Measurements from ENCODE around the gene FOXP1.

Gene FOXP1

DNA sequence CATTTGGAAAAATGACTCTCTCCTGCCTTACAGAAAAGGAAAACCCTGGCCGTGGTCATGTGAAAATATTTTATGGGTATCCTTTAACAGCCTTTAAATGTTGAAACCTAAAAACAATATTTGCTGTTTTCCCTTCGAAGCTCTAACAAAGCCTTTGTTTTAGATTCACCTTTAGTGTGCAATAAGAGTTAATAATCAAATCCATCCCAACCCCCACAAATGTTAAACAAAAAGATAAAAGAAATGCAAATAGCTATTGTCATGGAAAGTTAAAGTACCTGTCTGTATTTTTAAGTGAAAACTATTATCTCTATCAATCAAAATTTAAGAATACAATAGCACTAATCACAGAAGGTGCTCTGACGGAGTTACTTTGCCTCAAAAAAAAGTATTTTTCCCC lies 279.3 kb downstream of the FOXP1 start:
- Mint-ChIP-seq H3K36me3 (no peaks in the 10 kb centered on the region), H3K9me3 (no peaks in the 10 kb centered on the region), H3K4me3 (peak overlapping the region; percentile 83), H3K27ac (peak overlapping the region; percentile 95), H3K4me1 (peaks cover 63% of the 10 kb centered on the region), H3K27me3 (no peaks in the 10 kb centered on the region)
- no peak for ATAC-seq

DNA sequence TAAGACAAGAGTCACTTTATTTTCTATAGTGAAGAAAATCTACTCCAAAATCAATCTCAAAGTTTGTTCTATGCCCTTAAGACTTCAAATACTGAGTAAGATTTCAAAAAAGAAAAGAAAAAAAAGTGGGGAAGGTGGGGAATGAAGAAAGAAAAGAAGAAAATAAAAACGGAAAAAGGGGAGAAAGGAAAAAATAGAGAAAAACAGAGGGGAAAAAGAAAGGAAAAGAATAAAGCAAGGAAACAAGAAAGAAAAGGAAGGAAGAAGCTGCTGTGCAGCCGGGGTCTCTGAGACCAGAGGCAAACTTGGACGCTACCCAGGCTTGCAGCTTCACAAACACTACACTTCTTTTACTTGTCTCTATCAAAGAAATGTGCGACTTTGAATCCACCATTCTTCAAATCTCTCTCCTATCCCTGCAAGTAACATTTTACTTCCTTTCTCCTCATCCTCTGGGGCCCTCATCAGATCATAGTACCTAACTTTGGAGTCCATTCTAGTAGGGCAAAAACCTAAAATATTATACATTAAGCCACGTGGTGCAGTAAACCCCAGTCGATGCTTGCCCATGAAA lies 279.8 kb downstream of the FOXP1 start:
- Mint-ChIP-seq H3K4me1 (peaks cover 60% of the 10 kb centered on the region), H3K9me3 (no peaks in the 10 kb centered on the region), H3K4me3 (peak overlapping the region; percentile 83), H3K27ac (peak overlapping the region; percentile 95), H3K27me3 (no peaks in the 10 kb centered on the region), H3K36me3 (no peaks in the 10 kb centered on the region)
- no peak for ATAC-seq

DNA sequence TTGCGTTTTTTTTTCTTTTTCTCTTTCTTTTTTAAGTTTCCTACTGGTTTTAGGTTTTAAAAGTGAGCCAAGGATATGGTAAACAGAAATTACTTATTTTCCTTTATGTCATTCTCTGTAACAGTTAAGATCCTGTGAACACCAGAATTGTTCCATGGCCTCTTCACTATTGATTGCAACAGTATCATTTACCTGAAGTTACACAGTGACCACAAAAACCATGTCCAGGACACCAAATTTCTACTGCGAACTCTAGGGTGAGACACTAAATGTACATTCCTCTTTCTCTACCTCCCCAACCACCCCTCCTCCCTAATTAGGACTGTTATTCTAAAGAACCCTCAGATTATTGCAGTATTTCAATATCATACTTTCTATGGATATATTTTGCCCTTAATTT lies 280.9 kb downstream of the FOXP1 start:
- no peaks in the 10 kb centered on the region for H3K27me3 Mint-ChIP-seq
- no peaks in the 10 kb centered on the region for H3K9me3 Mint-ChIP-seq
- peak overlapping the region; percentile 60 for H3K4me3 Mint-ChIP-seq
- no peaks in the 10 kb centered on the region for H3K36me3 Mint-ChIP-seq
- H3K27ac Mint-ChIP-seq, result peak overlapping the region; percentile 95
- H3K4me1 Mint-ChIP-seq, result peaks cover 60% of the 10 kb centered on the region
- no peak for ATAC-seq

DNA sequence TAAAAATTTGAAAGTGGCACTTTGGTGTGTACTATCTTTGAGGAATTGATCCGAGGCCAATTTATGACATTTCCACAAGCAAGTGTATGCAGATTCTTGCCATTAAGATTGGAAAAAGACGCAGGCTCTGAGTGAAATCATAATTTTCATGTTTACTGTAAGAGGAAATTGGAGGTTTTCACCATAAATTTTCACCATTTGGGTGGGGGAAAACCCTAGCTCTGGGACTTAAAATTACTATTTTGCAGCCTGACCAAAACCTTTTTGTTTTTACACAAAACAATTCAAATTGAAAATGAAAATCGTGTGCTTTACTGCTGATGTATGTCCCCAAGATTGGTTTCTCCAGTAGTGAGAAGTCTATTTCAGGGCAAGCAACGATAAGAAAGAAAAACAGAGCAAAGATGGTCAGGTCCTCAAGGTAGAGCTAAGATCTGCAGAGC lies 282.6 kb downstream of the FOXP1 start:
- peak overlapping the region; percentile 66 for H3K4me3 Mint-ChIP-seq
- H3K27me3 Mint-ChIP-seq, result no peaks in the 10 kb centered on the region
- H3K27ac Mint-ChIP-seq, result peak overlapping the region; percentile 95
- peaks cover 11% of the 10 kb centered on the region for H3K36me3 Mint-ChIP-seq
- peaks cover 69% of the 10 kb centered on the region for H3K4me1 Mint-ChIP-seq
- no peaks in the 10 kb centered on the region for H3K9me3 Mint-ChIP-seq
- peak; percentile 76 for ATAC-seq

GRCh38 chr3:71299160-71299559 lies 284.4 kb downstream of the FOXP1 start:
- H3K9me3 Mint-ChIP-seq, result no peaks in the 10 kb centered on the region
- H3K27me3 Mint-ChIP-seq, result no peaks in the 10 kb centered on the region
- no peak for ATAC-seq
- peaks cover 20% of the 10 kb centered on the region for H3K36me3 Mint-ChIP-seq
- no peak overlapping the region for H3K4me3 Mint-ChIP-seq
- H3K4me1 Mint-ChIP-seq, result peaks cover 52% of the 10 kb centered on the region
- H3K27ac Mint-ChIP-seq, result peak overlapping the region; percentile 95

DNA sequence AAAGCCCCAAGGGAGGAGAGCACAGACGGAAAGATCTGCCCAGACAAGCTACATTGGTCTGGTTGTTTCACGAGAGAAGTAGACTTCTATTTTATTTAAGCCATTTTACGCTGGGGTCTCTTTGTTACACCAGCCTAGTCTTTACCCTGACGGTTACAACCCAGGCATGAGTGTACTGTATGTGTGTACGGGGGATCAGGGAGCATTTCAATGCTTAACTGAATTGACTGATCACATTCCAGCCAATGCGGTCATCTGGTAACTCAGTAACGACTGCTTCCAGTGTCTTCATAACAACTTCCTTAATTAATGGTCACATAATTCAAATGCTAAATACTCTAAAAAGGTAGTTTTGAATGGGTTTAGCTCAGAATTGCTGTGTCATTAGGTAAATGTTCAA lies 288.6 kb downstream of the FOXP1 start:
- no peak for ATAC-seq
- H3K4me3 Mint-ChIP-seq, result no peak overlapping the region
- H3K4me1 Mint-ChIP-seq, result peaks cover 21% of the 10 kb centered on the region
- peaks cover 31% of the 10 kb centered on the region for H3K36me3 Mint-ChIP-seq
- no peaks in the 10 kb centered on the region for H3K9me3 Mint-ChIP-seq
- H3K27ac Mint-ChIP-seq, result no peak overlapping the region
- H3K27me3 Mint-ChIP-seq, result no peaks in the 10 kb centered on the region

DNA sequence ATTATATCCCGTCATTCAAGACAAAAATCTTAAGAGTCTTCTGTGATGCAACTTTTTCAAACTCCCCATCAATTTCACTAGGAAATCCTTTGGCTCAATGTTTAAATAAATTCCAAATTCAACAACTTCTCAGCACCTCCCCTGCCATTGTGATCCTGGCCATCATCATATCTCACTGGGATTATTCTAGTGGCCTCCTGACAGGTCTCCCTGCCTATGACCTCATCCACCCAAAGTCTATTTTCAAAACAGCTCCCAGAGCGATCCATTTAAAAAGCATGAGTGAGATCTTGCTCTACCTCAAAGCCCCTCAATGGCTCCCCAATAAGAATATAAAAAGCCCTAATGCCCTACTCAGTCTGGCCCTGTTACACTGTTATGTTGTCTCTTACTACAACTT lies 293.2 kb downstream of the FOXP1 start:
- Mint-ChIP-seq H3K27ac (peak overlapping the region; percentile 31), H3K36me3 (peaks cover 20% of the 10 kb centered on the region), H3K9me3 (no peaks in the 10 kb centered on the region), H3K4me3 (no peak overlapping the region), H3K27me3 (no peaks in the 10 kb centered on the region), H3K4me1 (peaks cover 14% of the 10 kb centered on the region)
- no peak for ATAC-seq

DNA sequence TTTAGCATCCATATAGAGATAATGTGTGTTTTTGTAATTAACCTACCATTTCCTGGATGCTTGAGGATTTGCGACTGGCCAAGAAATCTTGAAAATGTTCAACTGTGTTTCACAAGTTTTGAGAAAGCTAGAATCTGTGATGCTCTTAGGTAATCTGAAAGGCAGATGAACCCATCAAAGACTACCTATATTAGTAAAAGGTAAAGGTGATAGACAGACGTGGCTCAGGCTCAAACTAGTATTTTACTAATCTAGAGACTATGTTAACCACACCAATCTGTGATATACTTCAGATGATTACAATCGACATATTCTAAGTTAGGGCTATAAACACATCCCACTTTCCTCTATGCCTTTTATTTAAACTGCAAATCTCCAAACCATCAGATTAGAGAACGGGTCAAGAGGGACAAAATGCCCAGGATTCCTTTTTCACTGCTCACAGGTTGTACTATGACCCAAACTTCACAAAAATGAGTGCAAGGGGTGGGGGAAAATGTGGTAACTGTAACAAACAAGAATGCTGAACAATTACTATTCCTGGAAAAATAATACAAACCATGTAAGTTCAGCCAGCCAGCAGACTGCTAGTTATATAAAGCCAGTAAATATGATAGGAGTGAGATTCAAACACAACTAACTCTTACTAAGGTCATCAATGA lies 295.1 kb downstream of the FOXP1 start:
- H3K4me1 Mint-ChIP-seq, result peaks cover 19% of the 10 kb centered on the region
- no peak for ATAC-seq
- H3K4me3 Mint-ChIP-seq, result no peak overlapping the region
- peaks cover 15% of the 10 kb centered on the region for H3K36me3 Mint-ChIP-seq
- H3K27ac Mint-ChIP-seq, result no peak overlapping the region
- no peaks in the 10 kb centered on the region for H3K27me3 Mint-ChIP-seq
- H3K9me3 Mint-ChIP-seq, result no peaks in the 10 kb centered on the region

- no peaks in the 10 kb centered on the region for H3K27me3 Mint-ChIP-seq
- no peak for ATAC-seq
- H3K9me3 Mint-ChIP-seq, result no peaks in the 10 kb centered on the region
- H3K36me3 Mint-ChIP-seq, result peaks cover 5% of the 10 kb centered on the region
- peaks cover 13% of the 10 kb centered on the region for H3K4me1 Mint-ChIP-seq
- no peak overlapping the region for H3K4me3 Mint-ChIP-seq
- H3K27ac Mint-ChIP-seq, result peak overlapping the region; percentile 29
These were observed 298.4 kb downstream of the FOXP1 start for GRCh38 chr3:71285086-71285485.

- Mint-ChIP-seq H3K36me3 (no peaks in the 10 kb centered on the region), H3K27ac (no peak overlapping the region), H3K9me3 (no peaks in the 10 kb centered on the region), H3K4me3 (no peak overlapping the region), H3K27me3 (no peaks in the 10 kb centered on the region), H3K4me1 (peaks cover 6% of the 10 kb centered on the region)
- no peak for ATAC-seq
These were observed 300.6 kb downstream of the FOXP1 start for GRCh38 chr3:71282976-71283375.

- no peak for ATAC-seq
- peaks cover 6% of the 10 kb centered on the region for H3K4me1 Mint-ChIP-seq
- no peak overlapping the region for H3K27ac Mint-ChIP-seq
- H3K27me3 Mint-ChIP-seq, result no peaks in the 10 kb centered on the region
- H3K4me3 Mint-ChIP-seq, result no peak overlapping the region
- H3K9me3 Mint-ChIP-seq, result no peaks in the 10 kb centered on the region
- peaks cover 6% of the 10 kb centered on the region for H3K36me3 Mint-ChIP-seq
These were observed 302.2 kb downstream of the FOXP1 start for GRCh38 chr3:71281280-71281679.

DNA sequence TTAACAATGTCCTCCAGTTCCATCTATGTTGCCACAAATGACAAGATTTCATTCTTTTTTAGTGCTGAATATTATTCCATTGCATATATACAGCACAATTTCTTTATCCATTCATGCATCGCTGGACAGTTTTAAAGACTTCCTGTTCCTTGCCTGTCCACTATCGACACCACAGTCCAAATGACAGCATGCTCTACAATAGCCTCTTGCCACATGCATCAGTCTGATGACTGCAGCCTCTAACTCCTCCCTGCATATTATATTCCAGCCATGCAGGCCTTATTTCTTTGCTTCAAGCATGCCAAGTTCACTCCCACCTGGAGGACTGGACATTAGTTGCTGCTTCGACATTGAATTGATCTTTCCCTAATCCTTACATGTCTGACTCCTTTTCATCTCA lies 306.2 kb downstream of the FOXP1 start:
- Mint-ChIP-seq H3K27me3 (no peaks in the 10 kb centered on the region), H3K36me3 (peaks cover 13% of the 10 kb centered on the region), H3K4me3 (no peak overlapping the region), H3K4me1 (peaks cover 10% of the 10 kb centered on the region), H3K27ac (no peak overlapping the region), H3K9me3 (no peaks in the 10 kb centered on the region)
- no peak for ATAC-seq

DNA sequence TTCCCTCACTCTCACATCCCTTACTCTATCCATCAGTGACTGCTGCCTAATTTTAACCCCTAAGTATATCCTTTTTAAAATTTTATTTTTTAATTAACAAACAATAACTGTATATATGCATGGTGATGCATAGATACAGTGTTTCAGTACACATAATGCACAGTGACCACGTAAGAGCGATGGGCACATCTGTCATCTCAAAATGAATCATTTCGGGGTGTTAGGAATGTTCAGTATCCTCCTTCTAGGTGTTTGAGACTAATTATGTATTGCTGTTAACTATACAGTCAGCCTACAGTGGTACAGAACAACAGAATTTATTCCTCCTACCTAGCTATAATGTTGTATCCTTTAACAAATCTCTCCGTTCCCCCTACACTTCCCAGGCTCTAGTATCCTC lies 307.0 kb downstream of the FOXP1 start:
- ATAC-seq, result no peak
- no peaks in the 10 kb centered on the region for H3K9me3 Mint-ChIP-seq
- H3K27me3 Mint-ChIP-seq, result no peaks in the 10 kb centered on the region
- no peak overlapping the region for H3K27ac Mint-ChIP-seq
- H3K36me3 Mint-ChIP-seq, result peaks cover 13% of the 10 kb centered on the region
- no peak overlapping the region for H3K4me3 Mint-ChIP-seq
- peaks cover 10% of the 10 kb centered on the region for H3K4me1 Mint-ChIP-seq

DNA sequence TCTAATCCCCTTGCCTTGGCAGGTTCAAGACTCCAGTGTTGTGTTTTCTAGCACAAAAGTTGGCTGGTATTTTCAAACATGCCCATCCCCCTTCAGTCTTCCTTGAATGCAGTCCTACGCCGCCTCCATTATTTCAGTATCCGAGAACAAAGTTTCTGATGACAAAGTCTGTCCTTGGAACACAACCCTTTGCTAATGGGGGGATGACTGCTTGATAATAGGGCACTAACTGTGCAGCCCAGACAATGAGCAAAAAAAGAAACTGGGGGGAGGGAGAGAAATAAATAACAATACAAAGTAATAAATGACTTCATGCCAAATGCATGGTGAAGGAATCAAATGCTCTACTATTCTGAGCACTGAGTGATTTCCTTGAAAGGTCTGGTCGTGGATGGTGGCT lies 310.1 kb downstream of the FOXP1 start:
- no peak overlapping the region for H3K4me3 Mint-ChIP-seq
- no peaks in the 10 kb centered on the region for H3K27me3 Mint-ChIP-seq
- peaks cover 13% of the 10 kb centered on the region for H3K36me3 Mint-ChIP-seq
- no peaks in the 10 kb centered on the region for H3K9me3 Mint-ChIP-seq
- no peak for ATAC-seq
- no peak overlapping the region for H3K27ac Mint-ChIP-seq
- peaks cover 22% of the 10 kb centered on the region for H3K4me1 Mint-ChIP-seq

DNA sequence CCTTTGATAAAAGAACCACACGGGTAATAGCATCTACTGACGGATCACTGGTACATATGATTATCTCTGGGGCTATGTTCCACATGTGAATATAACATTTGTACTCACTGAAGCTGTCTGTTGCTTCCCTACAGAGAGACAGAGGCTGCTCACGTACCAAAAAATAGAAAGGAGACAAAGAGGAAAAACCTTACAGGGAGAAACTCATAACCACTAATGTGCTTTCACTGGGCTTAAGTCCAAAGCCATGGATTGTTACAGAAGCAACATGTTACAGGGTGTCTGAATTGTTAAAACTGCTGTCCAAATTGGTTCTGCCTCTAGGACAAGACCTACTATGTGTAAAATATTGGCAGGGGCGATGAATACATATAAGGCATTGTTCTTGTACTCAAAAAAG lies 311.9 kb downstream of the FOXP1 start:
- Mint-ChIP-seq H3K27ac (no peak overlapping the region), H3K4me3 (no peak overlapping the region), H3K27me3 (no peaks in the 10 kb centered on the region), H3K9me3 (no peaks in the 10 kb centered on the region), H3K36me3 (peaks cover 17% of the 10 kb centered on the region), H3K4me1 (peaks cover 28% of the 10 kb centered on the region)
- no peak for ATAC-seq

DNA sequence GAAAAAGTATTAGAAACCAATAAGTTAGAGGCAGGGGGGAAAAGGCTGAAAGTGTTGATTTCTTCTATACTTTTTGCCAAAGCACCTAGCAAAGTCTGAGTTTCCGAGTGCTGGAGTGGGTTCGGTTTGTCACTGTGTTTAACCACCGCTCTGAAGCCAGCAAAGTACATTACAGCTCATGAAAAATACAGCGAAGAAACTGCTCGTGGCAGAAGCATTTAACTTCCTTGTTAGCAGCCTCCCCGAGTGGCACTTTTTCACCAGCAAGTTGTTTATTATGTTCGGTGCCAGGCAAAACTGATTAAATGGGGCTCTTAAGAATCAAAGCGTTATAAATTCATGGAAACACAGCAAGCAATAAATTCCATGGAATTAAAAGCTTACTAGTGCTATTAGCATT lies 313.6 kb downstream of the FOXP1 start:
- peaks cover 26% of the 10 kb centered on the region for H3K36me3 Mint-ChIP-seq
- H3K4me3 Mint-ChIP-seq, result no peak overlapping the region
- H3K9me3 Mint-ChIP-seq, result no peaks in the 10 kb centered on the region
- no peak for ATAC-seq
- no peaks in the 10 kb centered on the region for H3K27me3 Mint-ChIP-seq
- peak overlapping the region; percentile 35 for H3K27ac Mint-ChIP-seq
- peaks cover 31% of the 10 kb centered on the region for H3K4me1 Mint-ChIP-seq

All from stimulated activated memory B cell treated with anti-CD40 and anti-IgM and Interleukin-4, amounts not matched to agents 10 μg/mL and 1 μg/mL and 100 μg/mL, for 72 hours (primary cell).